HepG2 (cell line): Measurements from ENCODE around the gene NTN3. TPM values are rescaled to one million over a fixed set of nuclear protein-coding genes. Genes with fewer than 3 reads are reported as not detected.

ENCODE experiments used
- BCL6 ChIP-seq: IDR thresholded peaks from 2 replicates; pipeline ENCODE4 v1.6.1; 2016; ENCODE audit warnings: missing genetic modification reagents, missing compliant biosample characterization
- CREM ChIP-seq, 2 experiments: sonication (generic) in 1 of 2; formaldehyde crosslinking in 1 of 2; IDR thresholded peaks; 2 replicates each; pipeline versions ENCODE4 v1.4.0 to v1.6.1; 2016 to 2020; ENCODE audit warnings: antibody characterized with exemption in 1 of 2, mild to moderate bottlenecking in 1 of 2, missing genetic modification reagents in 1 of 2
- EP300 ChIP-seq, 3 experiments: sonication (generic) in 1 of 3; formaldehyde crosslinking in 1 of 3; IDR thresholded peaks; 2 replicates each; pipeline versions ENCODE4 v1.5.1 to v1.6.1; 2011 to 2020; ENCODE audit warnings: low read depth in 2 of 3, low read length in 2 of 3, borderline replicate concordance in 1 of 3, improper control_type of control experiment in 1 of 3, mild to moderate bottlenecking in 1 of 3, missing genetic modification reagents in 1 of 3, moderate library complexity in 1 of 3
- IRX3 ChIP-seq: sonication (generic); formaldehyde crosslinking; IDR thresholded peaks from 2 replicates; pipeline ENCODE4 v1.8.1; 2023; ENCODE audit warnings: mild to moderate bottlenecking, low read depth, missing genetic modification reagents, borderline replicate concordance
- KDM5B ChIP-seq: sonication (generic); formaldehyde crosslinking; IDR thresholded peaks from 2 replicates; pipeline ENCODE4 v1.4.0; 2020; ENCODE audit warnings: missing genetic modification reagents, mild to moderate bottlenecking, borderline replicate concordance
- MIXL1 ChIP-seq: IDR thresholded peaks from 2 replicates; pipeline ENCODE4 v1.6.1; 2016
- MNT ChIP-seq: fragments of 450-650 bp; IDR thresholded peaks from 2 replicates; pipeline ENCODE4 v1.6.1; 2016
- PBX3 ChIP-seq: sonication (generic); formaldehyde crosslinking; IDR thresholded peaks from 2 replicates; pipeline ENCODE4 v1.8.1; 2023; ENCODE audit warnings: missing genetic modification reagents, inconsistent platforms, borderline replicate concordance
- POGK ChIP-seq: sonication (generic); formaldehyde crosslinking; conservative IDR thresholded peaks from 2 replicates; pipeline ENCODE4 v1.8.0; 2022; ENCODE audit warnings: mild to moderate bottlenecking, moderate library complexity, missing genetic modification reagents
- RAD51 ChIP-seq: fragments of 450-650 bp; IDR thresholded peaks from 2 replicates; pipeline ENCODE4 v1.6.1; 2016; ENCODE audit warnings: borderline replicate concordance
- RFX5 ChIP-seq: IDR thresholded peaks from 2 replicates; pipeline ENCODE4 v1.6.1; 2011; ENCODE audit warnings: low read depth, low read length, improper control_type of control experiment
- SALL2 ChIP-seq: sonication (generic); formaldehyde crosslinking; IDR thresholded peaks from 2 replicates; pipeline ENCODE4 v1.8.1; 2023; ENCODE audit warnings: mild to moderate bottlenecking, missing genetic modification reagents, inconsistent platforms
- TAF1 ChIP-seq: sonication (generic); formaldehyde crosslinking; IDR thresholded peaks from 2 replicates; pipeline ENCODE4 v1.4.0; 2020; ENCODE audit warnings: missing genetic modification reagents
- TAF15 ChIP-seq: fragments of 200-400 bp; formaldehyde crosslinking; IDR thresholded peaks from one replicate; pipeline ENCODE4 v1.6.1; 2018; ENCODE audit warnings: mild to moderate bottlenecking, low read depth, low read length; ENCODE audit not compliant: poor library complexity, severe bottlenecking
- TCF7L2 ChIP-seq: IDR thresholded peaks from 2 replicates; pipeline ENCODE4 v1.6.1; 2011; ENCODE audit warnings: mild to moderate bottlenecking, low read depth, low read length, moderate library complexity
- U2AF2 ChIP-seq: fragments of 200-400 bp; formaldehyde crosslinking; IDR thresholded peaks from 2 replicates; pipeline ENCODE4 v1.6.1; 2017; ENCODE audit warnings: low read depth, mild to moderate bottlenecking, low read length
- ZBTB20 ChIP-seq: sonication (generic); formaldehyde crosslinking; IDR thresholded peaks from 2 replicates; pipeline ENCODE4 v1.8.1; 2023; ENCODE audit warnings: missing genetic modification reagents, low read depth, mild to moderate bottlenecking, borderline replicate concordance
- ZFAT ChIP-seq: sonication (generic); formaldehyde crosslinking; conservative IDR thresholded peaks from 2 replicates; pipeline ENCODE4 v1.8.1; 2023; ENCODE audit warnings: missing genetic modification reagents, inconsistent platforms
- ZNF207 ChIP-seq: fragments of 450-650 bp; IDR thresholded peaks from 2 replicates; pipeline ENCODE4 v1.6.1; 2016; ENCODE audit warnings: antibody characterized with exemption, borderline replicate concordance
- ZNF230 ChIP-seq: sonication (generic); formaldehyde crosslinking; IDR thresholded peaks from 2 replicates; pipeline ENCODE4 v1.4.0; 2020; ENCODE audit warnings: mild to moderate bottlenecking, missing genetic modification reagents
- ZNF24 ChIP-seq: fragments of 450-650 bp; IDR thresholded peaks from 2 replicates; pipeline ENCODE4 v1.6.1; 2017; ENCODE audit warnings: antibody characterized with exemption, mild to moderate bottlenecking
- ZNF446 ChIP-seq: sonication (generic); formaldehyde crosslinking; IDR thresholded peaks from 2 replicates; pipeline ENCODE4 v1.5.0; 2020; ENCODE audit warnings: mild to moderate bottlenecking, missing genetic modification reagents
- ZNF550 ChIP-seq: sonication (generic); formaldehyde crosslinking; IDR thresholded peaks from 2 replicates; pipeline ENCODE4 v1.4.0; 2020; ENCODE audit warnings: mild to moderate bottlenecking, missing genetic modification reagents, borderline replicate concordance
- ZNF782 ChIP-seq: sonication (generic); formaldehyde crosslinking; IDR thresholded peaks from 2 replicates; pipeline ENCODE4 v1.4.0; 2020; ENCODE audit warnings: missing genetic modification reagents, mild to moderate bottlenecking, borderline replicate concordance
- polyA plus RNA-seq, 8 experiments: library from polyadenylated mRNA; depleted of rRNA in 3 of 8; stranded (reverse) in 7 of 8; unstranded in 1 of 8; fragments of >200 nt; fragmentation: Illumina TruSeq in 4 of 8; extraction: Trizol in 4 of 8; gene quantifications; 2 replicates each; pipeline versions ENCODE4 v1.2.1 to v1.2.3, GENCODE V29; 2011 to 2016; ENCODE audit warnings: low read depth in 4 of 8, missing spikeins in 1 of 8, mixed read lengths in 1 of 8; ENCODE audit not compliant: insufficient read depth in 1 of 8
- total RNA-seq, 5 experiments: library from RNA; depleted of rRNA; stranded (reverse); fragments of >200 nt; fragmentation: Illumina TruSeq; extraction: Trizol; gene quantifications; 2 replicates each; pipeline ENCODE4 v1.2.3, GENCODE V29; 2016; ENCODE audit warnings: low read depth in 1 of 5
- TF ChIP-seq, protein P1 (sequence below): IDR thresholded peaks from 2 replicates; pipeline ENCODE4 v1.6.1; 2018; ENCODE audit warnings: missing genetic modification reagents

NTN3 gene
- total and polyA plus RNA-seq, 2 of the 13 experiments (the other 11 are each of a cell fraction or from before 2014, with no cell fraction given) = 0.09 to 0.20 TPM

DNA sequence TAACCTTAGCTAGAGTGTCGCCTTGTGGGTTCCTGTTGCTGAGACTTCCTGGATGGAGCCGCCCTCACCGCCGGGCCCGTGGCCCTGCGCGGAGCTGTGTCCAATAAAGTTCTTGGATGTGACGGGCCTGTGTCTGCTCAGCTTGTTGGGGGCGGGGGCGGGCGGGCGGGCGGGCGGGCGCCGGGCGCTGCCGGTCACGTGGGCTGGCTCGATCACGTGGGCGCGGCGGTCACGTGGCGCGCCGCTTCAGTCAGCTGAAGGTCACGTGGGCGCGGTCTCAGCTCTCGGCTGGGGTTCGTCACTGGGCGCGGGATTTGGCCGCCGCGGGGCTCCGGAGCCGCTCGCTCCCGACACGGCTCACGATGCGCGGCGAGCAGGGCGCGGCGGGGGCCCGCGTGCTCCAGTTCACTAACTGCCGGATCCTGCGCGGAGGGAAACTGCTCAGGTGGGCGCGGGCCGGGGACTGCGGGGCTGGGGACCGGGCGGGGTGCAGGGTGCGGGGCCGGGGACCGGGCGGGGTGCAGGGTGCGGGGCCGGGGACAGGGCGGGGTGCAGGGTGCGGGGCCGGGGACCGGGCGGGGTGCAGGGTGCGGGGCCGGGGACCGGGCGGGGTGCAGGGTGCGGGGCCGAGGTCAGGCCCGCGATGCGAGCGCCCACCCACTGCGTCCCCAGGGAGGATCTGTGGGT lies 49.1 kb downstream of the NTN3 start, which contains the start of gene AMDHD2 (continued):
- no peak for TF ChIP-seq EP300 (IDR thresholded peaks at IDR 0.05; ENCODE audit: low read depth in 2 of 2, low read length in 2 of 2)
- no peak for TF ChIP-seq EP300 (CRISPR knock-in tag; IDR thresholded peaks at IDR 0.05; ENCODE audit: borderline replicate concordance)
- TF ChIP-seq ZNF446 (CRISPR knock-in tag) = no peak
- no peak for TF ChIP-seq IRX3 (CRISPR knock-in tag)
- TF ChIP-seq RAD51 = peak; percentile 96
- TF ChIP-seq MIXL1 (CRISPR knock-in tag) = no peak
- no peak; the same call in 1 of the 2 replicates for TF ChIP-seq KDM5B (CRISPR knock-in tag)
- no peak for TF ChIP-seq ZNF230
- no peak for TF ChIP-seq ZNF24
- TF ChIP-seq CREM (IDR thresholded peaks at IDR 0.05) = no peak
- TF ChIP-seq CREM (CRISPR knock-in tag; IDR thresholded peaks at IDR 0.05) = no peak
- TF ChIP-seq U2AF2 = no peak
- peak; percentile 28; the same call in 1 of the 2 replicates for TF ChIP-seq TAF1 (CRISPR knock-in tag)
- TF ChIP-seq ZNF207 = no peak
- no peak for TF ChIP-seq TAF15
- TF ChIP-seq POGK (CRISPR knock-in tag) = peak; percentile 59; the same call in 1 of the 2 replicates
- no peak for TF ChIP-seq PBX3 (CRISPR knock-in tag)
- no peak for TF ChIP-seq SALL2 (CRISPR knock-in tag)
- TF ChIP-seq TCF7L2 = no peak
- no peak for TF ChIP-seq ZFAT (CRISPR knock-in tag)
- peak; percentile 94 for TF ChIP-seq MNT
- TF ChIP-seq ZBTB20 (CRISPR knock-in tag) = no peak
- TF ChIP-seq ZNF782 = no peak
- TF ChIP-seq, protein P1, sequence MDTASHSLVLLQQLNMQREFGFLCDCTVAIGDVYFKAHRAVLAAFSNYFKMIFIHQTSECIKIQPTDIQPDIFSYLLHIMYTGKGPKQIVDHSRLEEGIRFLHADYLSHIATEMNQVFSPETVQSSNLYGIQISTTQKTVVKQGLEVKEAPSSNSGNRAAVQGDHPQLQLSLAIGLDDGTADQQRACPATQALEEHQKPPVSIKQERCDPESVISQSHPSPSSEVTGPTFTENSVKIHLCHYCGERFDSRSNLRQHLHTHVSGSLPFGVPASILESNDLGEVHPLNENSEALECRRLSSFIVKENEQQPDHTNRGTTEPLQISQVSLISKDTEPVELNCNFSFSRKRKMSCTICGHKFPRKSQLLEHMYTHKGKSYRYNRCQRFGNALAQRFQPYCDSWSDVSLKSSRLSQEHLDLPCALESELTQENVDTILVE (CRISPR knock-in tag) = no peak
- TF ChIP-seq ZNF550 (CRISPR knock-in tag) = no peak
- no peak for TF ChIP-seq BCL6 (CRISPR knock-in tag)
- TF ChIP-seq RFX5 = no peak
